GM21576 (cell line): ENCODE data around the gene RNASE4.
"Not testable (repeated sequence)": the region's sequence is repeated elsewhere in the genome, so short reads cannot be mapped to it uniquely, and the experiment has no call there.

ENCODE experiments used
- ATAC-seq: cut with Tn5 transposase; IDR thresholded peaks from one replicate; pipeline ENCODE4 v1.9.1; 2021; ENCODE audit warnings: mild to moderate bottlenecking, moderate library complexity; ENCODE audit not compliant: unreplicated experiment

Gene RNASE4

DNA sequence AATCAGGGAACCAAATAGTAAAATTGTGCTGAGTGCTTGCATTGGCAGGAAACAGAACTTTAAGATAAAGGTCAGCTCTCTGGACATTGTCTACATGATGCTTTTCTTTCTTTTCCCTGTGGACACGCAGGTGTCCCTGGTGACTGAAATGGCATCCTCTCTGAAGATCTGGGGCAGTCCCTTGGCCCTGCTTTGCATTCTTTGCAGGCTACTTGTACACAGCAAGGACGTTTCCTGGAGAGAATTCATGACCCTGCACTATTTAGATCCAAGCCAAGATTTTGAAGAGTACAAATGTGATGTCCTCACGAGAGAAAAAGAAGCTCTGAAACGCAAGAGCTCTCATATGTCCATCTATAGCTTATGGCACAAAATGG, 50.1 kb downstream of the RNASE4 start:
- ATAC-seq: no peak

DNA sequence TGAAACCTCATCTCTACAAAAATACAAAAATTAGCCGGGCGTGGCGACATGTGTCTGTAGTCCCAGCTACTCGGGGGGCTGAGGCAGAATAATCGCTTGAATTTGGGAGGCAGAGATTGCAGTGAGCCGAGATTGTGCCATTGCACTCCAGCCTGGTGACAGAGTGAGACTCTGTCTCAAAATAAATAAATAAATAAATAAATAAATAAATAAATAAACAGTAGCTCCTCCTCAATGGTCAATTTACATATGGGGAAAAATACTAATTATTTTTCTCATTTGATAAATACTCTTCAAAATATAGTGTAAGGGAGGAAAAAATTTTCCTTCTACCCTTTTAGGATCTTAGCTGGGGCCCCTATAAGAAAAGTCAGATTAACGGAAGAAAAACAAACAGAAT, 53.9 kb downstream of the RNASE4 start:
- not testable (repeated sequence) for ATAC-seq

DNA sequence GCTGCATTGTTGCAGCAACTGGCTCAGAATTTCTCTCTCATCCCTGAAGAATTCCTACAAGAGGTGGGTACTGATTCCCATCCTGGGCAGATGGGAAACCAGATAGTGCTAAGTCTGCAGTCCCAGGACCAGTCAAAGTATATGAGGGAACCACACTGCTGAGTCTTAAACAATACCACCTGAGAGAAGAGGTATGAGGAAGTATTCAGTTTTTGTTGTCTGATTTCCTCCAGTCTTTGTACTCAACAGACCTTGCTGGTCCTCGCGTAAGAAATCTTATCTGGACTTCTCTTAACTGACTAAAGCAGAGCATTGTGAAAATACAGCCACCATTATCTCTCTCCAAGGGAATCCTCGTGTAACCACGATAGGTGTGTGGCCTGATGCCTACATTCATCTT, 57.8 kb downstream of the RNASE4 start:
- no peak for ATAC-seq

DNA sequence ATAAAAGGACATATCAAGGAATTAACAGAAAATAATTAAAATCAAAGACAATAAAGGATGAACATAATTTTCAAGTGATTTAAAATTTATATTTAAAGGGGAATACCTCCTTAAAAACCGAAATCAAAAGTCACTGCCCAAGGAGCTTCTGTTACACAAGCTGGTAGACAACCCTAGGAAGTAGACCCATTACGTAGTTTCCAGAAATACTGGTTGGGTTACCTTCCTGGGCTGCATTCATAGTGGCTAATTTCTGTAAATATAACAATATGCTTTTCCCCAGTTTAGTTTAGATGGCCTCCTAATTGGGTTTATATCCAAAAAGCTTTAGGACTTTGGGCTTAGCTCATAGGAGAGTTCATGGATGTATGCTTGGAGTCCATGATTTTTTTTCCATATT, 59.2 kb downstream of the RNASE4 start:
- ATAC-seq: no peak

DNA sequence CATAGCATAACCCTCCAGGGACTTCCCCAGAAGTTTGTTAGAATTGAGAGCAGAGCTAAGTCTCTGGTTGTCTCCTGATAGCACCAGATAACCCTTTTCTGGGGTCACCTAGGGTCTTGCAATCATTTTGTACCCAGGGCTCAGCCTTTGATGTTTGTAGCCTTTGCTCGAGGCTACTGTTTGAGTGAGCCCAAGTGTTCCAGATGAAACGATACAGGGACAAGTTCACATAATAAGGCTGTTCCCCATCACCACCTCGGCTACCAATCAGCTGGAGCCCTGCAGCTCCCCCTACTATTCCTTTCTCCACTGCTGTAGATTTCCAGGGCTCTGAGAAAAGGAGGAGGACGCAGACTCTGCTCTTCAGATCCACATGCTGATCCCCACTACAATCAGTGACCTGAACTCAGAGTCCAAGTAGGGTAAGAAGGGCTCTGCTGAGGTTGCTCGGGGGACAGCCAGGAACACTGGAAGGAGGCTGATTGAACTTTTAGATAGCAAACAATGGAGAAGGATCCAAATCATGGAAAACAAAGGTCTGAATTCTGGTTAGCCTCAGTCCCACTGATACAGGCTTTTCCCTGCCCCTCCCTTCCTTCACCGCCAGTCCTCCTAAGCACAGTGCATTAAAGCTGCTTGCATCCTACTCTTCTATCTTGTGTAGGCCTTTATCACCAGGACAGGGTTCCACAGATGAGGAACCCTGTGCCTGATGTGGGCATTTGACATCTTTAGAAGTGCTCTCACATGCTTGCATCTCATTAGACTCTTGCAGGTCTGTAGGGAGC, 61.4 kb downstream of the RNASE4 start, which contains the start of gene EDDM3A:
Gene EDDM3A, plus strand, starts transcription at position 317 of the 788 bp plus-strand sequence. CDS start 1,694 bp downstream, outside the sequence.
- no peak for ATAC-seq

DNA sequence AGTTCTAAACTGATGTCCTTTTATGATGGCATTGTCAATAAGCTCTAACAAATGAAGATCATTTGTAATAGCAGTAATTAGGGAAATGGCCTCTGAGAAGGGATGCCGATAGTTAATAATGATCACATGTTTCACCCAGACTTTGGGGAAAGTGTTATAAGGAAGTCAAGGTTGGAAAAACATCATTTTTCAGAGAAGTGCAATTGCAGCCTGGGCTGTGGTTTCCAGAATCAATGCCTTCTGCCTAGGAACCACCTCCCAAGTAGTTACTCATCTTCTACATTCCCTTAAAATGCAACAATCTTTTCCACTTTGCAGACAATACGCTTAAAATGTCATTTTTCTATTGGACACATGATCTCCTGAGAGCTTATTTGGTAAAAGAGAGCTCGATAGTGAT, 62.2 kb downstream of the RNASE4 start:
- ATAC-seq: no peak

DNA sequence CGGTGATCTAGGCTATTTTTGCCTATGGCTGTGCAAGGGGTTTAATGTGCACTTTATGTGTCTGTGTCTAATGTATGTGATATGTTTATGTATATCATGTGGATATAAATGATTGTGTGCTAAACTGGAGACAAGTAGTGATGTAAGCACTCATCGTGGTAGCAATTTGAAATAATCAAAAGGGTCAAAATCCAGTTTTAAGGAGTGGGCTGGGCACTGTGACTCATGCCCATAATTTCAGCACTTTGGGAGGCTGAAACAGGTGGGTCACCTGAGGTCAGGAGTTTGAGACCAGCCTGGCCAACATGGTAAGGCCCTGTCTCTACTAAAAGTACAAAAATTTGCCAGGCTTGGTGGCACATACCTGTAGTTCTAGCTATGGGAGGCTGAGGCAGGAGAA, 64.1 kb downstream of the RNASE4 start:
- ATAC-seq: no peak

DNA sequence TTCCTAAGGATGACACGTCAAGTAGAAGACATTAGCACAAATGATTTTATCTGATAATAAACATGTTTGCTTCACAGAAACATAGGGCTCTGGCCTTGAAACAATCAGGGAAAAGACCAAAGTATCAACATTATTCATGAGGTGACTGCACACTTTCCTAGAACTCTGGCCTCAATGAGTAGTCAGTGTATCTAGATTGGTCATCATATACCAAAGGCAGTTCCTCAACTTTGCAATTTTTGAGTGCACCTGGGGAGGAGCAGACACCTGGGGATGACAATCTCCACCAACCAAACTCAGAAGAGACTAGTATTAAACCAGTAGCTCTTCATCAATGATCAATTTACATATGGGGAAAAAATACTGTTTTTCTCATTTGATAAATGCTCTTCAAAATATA, 65.8 kb downstream of the RNASE4 start:
- ATAC-seq: no peak
